Activated CD4-positive, alpha-beta memory T cell treated with anti-CD3 and anti-CD28 coated beads, Interleukin-2, amount 10 ng/mL, durations not matched to agents 7 days and 5 days (primary cell): Measurements from ENCODE around the gene F2RL3. TPM values are rescaled to one million over a fixed set of nuclear protein-coding genes. Genes with fewer than 3 reads are reported as not detected.

Experiments used
- CTCF ChIA-PET: fragments of 350-600 bp; sonication (Branson Sonifier 250); formaldehyde crosslinking; loops from one replicate; lab custom pipeline; 2021; ENCODE audit warnings: antibody characterized with exemption, inconsistent platforms; lab: Charles Lee
- POLR2A ChIA-PET: fragments of 350-600 bp; sonication (Branson Sonifier 250); formaldehyde crosslinking; loops from one replicate; lab custom pipeline; 2021; ENCODE audit warnings: antibody characterized with exemption; lab: Charles Lee
- DNase-seq: peaks from one replicate; pipeline ENCODE4 v3.0.0-alpha.2; 2020
- H3K27ac Mint-ChIP-seq: one replicate; pipeline ENCODE4 v1.8.0; 2021; ENCODE audit warnings: mild to moderate bottlenecking, mixed read lengths
- H3K27me3 Mint-ChIP-seq: one replicate; pipeline ENCODE4 v1.8.0; 2021; ENCODE audit warnings: mixed read lengths
- H3K36me3 Mint-ChIP-seq: one replicate; pipeline ENCODE4 v1.8.0; 2021; ENCODE audit warnings: low read depth, mixed read lengths
- H3K4me1 Mint-ChIP-seq: one replicate; pipeline ENCODE4 v1.8.0; 2021; ENCODE audit warnings: mixed read lengths
- H3K4me3 Mint-ChIP-seq: one replicate; pipeline ENCODE4 v1.8.0; 2021; ENCODE audit warnings: mild to moderate bottlenecking, mixed read lengths
- H3K9me3 Mint-ChIP-seq: one replicate; pipeline ENCODE4 v1.8.0; 2021; ENCODE audit warnings: mixed read lengths
- total RNA-seq, 2 experiments: library from RNA; stranded (reverse); gene quantifications; one replicate each; pipeline ENCODE4 v1.2.3, GENCODE V29; 2021

F2RL3 gene
- total RNA-seq, 2 experiments from 2014 or later = 0.08 to 0.13 TPM

DNA sequence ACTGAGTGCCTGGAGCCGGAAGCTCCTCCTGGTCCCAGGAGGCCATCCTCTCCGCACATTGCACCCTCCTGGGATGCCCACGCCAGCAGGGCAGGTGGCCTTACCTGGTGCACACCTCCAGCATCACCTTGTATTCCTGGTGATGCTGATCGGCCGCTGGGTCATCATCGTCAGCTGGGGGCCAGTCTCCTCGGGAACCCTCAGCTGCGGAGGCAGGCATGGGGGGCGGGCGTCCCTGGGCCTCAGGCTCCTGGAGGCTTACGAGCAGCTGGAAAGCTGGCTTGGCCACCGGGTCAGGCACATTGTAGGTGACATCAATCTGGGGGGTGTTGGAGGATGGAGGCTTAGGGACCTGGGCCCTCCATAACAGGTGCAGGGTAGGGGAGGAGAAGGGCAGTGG lies 13.7 kb downstream of the F2RL3 start:
- Mint-ChIP-seq H3K27me3 (peaks cover 7% of the 10 kb centered on the region), H3K36me3 (no peaks in the 10 kb centered on the region), H3K27ac (no peak overlapping the region), H3K4me1 (peaks cover 19% of the 10 kb centered on the region), H3K4me3 (no peak overlapping the region), H3K9me3 (no peaks in the 10 kb centered on the region)
- no peak for DNase-seq
- POLR2A ChIA-PET = no interaction called here
- CTCF ChIA-PET = no interaction called here

DNA sequence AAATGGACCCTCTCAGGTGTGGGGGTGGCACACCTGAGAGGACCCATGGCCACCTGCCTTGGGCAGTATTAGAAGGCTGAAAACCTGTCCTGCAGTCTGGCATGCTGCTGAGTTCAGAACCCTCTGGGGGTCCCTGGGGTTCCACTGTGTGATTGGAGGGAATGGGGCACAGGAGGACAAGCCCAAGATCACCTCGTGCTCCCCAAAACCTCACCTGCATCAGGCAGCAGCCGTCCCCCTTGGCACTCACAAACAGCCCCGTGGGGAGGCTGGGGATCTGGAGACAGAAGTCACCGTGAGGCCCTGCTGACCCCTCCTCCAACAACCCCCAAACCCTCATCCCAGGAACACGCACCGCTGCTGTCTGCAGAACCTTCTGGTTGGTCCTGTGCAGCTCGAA lies 14.5 kb downstream of the F2RL3 start:
- POLR2A ChIA-PET = no interaction called here
- CTCF ChIA-PET = no interaction called here
- no peak for DNase-seq
- no peak overlapping the region for H3K27ac Mint-ChIP-seq
- H3K4me1 Mint-ChIP-seq = peaks cover 16% of the 10 kb centered on the region
- no peaks in the 10 kb centered on the region for H3K36me3 Mint-ChIP-seq
- H3K9me3 Mint-ChIP-seq = no peaks in the 10 kb centered on the region
- peaks cover 6% of the 10 kb centered on the region for H3K27me3 Mint-ChIP-seq
- H3K4me3 Mint-ChIP-seq = no peak overlapping the region

DNA sequence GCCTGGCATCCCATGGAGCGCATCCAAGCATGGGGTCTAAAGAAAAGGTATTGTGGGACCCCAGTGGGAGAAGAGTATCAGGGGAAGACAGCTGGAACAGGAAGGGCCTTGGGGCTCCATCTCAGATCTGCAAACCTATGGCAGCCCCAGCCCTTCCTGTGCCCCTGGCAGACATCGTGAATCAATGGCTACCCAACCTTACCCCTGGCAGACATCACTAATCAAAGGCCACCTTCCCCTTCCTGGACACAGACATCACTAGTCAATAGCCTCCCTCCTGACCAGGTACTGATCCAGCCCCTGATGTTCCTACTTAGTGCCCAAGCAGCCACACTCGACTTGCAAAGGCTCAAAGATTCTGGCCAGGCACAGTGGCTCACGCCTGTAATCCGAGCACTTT lies 15.8 kb downstream of the F2RL3 start:
- CTCF ChIA-PET = no interaction called here
- Mint-ChIP-seq H3K9me3 (no peaks in the 10 kb centered on the region), H3K36me3 (no peaks in the 10 kb centered on the region), H3K4me3 (no peak overlapping the region), H3K4me1 (peaks cover 5% of the 10 kb centered on the region), H3K27me3 (no peaks in the 10 kb centered on the region), H3K27ac (no peak overlapping the region)
- POLR2A ChIA-PET = no interaction called here
- DNase-seq = no peak

DNA sequence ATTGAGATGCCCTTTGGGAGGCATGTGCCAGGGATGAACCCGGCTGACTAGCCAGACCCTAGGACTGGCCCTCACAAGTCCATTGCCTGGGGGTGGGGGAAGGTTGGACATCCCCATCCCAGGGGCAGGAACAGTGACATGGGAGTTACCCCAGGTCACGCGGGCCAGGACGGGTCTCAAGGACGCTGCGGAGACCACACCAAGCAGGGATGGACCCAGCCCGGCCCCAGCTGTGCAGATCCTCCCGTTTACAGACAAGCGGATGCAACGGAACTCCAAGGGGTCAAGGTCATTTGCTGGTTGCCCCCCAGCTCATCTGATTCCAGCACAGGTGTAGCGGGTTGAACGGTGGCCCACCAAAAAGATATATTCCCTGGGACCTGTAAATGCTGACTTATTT lies 20.0 kb downstream of the F2RL3 start:
- peaks cover 16% of the 10 kb centered on the region for H3K9me3 Mint-ChIP-seq
- peaks cover 2% of the 10 kb centered on the region for H3K36me3 Mint-ChIP-seq
- no peak for DNase-seq
- ChIA-PET POLR2A (no interaction called here), CTCF (interaction anchor here (0.7 kb wide), 1 partner anchor 137 kb away, joined by 4 read pairs; no protein-coding TSS in a partner anchor)
- H3K27ac Mint-ChIP-seq = no peak overlapping the region
- H3K4me3 Mint-ChIP-seq = no peak overlapping the region
- H3K4me1 Mint-ChIP-seq = no peaks in the 10 kb centered on the region
- H3K27me3 Mint-ChIP-seq = no peaks in the 10 kb centered on the region

DNA sequence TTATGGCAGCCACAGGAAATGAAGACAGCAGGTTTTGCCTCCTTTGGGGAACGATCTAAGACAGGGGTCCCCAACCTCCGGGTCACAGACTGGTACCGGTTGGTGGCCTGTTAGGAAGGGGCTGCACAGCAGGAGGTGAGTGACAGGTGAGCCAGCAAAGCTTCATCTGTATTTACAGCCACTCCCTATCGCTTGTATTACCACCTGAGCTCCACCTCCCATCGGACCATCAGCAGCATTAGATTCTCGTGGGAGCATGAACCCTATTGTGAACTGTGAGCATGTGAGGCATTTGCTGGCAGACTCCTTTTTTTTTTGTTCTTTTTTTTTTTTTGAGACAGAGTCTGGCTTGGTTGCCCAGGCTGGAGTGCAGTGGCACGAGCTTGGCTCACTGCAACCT lies 22.2 kb downstream of the F2RL3 start:
- H3K4me3 Mint-ChIP-seq = no peak overlapping the region
- H3K4me1 Mint-ChIP-seq = no peaks in the 10 kb centered on the region
- peaks cover 18% of the 10 kb centered on the region for H3K9me3 Mint-ChIP-seq
- DNase-seq = no peak
- no peak overlapping the region for H3K27ac Mint-ChIP-seq
- peaks cover 2% of the 10 kb centered on the region for H3K36me3 Mint-ChIP-seq
- CTCF ChIA-PET = no interaction called here
- POLR2A ChIA-PET = no interaction called here
- H3K27me3 Mint-ChIP-seq = no peaks in the 10 kb centered on the region

DNA sequence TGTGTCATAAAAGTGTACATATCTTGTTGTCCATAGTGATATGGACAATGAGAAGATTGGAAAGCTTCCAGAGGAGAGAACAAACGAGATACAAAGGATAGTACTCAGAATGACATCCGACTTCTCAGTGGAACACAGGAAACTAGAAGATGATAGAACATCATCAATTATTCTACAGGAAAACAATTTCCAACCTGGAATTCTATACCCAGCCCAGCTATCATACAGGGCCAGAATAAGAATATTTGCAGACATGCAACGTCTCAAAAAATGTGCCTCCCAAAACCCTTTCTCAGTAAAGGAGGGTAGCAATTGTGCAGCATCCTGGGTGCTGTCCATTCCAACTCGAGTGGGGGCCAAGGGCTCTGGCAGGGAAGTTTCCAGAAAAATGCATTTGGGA lies 24.0 kb downstream of the F2RL3 start:
- Mint-ChIP-seq H3K9me3 (peaks cover 18% of the 10 kb centered on the region), H3K27me3 (no peaks in the 10 kb centered on the region), H3K4me3 (no peak overlapping the region), H3K36me3 (peaks cover 2% of the 10 kb centered on the region), H3K4me1 (no peaks in the 10 kb centered on the region), H3K27ac (no peak overlapping the region)
- DNase-seq = no peak
- ChIA-PET CTCF (no interaction called here), POLR2A (no interaction called here)

DNA sequence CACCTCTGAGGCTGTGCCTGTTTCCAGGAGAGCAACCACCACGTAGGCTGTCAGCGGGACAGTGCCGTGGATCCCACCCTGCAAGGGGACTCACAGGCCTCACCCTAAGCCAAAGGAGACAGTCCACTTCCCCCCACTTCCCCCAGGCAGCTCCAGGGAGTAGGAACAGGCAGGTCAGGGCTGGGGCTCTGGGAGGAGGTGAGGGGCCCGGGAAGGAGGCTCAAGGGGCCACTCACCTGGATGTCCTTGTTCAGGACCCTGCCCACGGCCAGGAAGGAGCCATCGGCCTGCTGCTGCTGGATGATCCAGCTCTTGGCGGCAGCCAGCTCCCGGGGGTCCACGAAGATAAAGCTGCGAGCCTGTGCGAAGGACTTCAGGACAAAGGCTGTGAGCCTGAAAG lies 25.6 kb downstream of the F2RL3 start:
- peaks cover 18% of the 10 kb centered on the region for H3K9me3 Mint-ChIP-seq
- no peak overlapping the region for H3K4me3 Mint-ChIP-seq
- ChIA-PET CTCF (no interaction called here), POLR2A (no interaction called here)
- no peaks in the 10 kb centered on the region for H3K4me1 Mint-ChIP-seq
- no peaks in the 10 kb centered on the region for H3K27me3 Mint-ChIP-seq
- H3K36me3 Mint-ChIP-seq = peaks cover 2% of the 10 kb centered on the region
- no peak for DNase-seq
- no peak overlapping the region for H3K27ac Mint-ChIP-seq

DNA sequence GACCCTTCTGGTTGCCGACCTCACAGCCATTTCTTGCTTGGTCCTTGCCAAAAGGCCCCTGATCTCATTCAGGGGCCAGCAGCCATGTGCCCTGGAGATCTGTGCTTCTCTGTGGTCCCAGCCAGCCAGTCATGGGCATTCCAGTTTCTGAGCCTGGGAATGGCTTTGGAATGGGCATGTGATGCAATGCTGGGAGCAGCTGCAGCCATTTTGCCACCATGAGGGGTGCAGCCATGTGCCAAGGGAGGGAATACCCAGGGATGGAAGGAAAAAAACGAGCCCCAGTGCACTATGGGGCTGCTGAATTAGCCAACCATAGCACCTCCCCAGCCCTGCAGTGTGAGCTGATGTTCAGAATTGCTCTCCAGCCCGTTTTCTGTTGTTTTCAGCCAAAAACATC lies 26.3 kb downstream of the F2RL3 start:
- H3K9me3 Mint-ChIP-seq = peaks cover 21% of the 10 kb centered on the region
- no peak overlapping the region for H3K4me3 Mint-ChIP-seq
- ChIA-PET CTCF (no interaction called here), POLR2A (no interaction called here)
- H3K27me3 Mint-ChIP-seq = no peaks in the 10 kb centered on the region
- H3K27ac Mint-ChIP-seq = no peak overlapping the region
- no peak for DNase-seq
- peaks cover 2% of the 10 kb centered on the region for H3K36me3 Mint-ChIP-seq
- H3K4me1 Mint-ChIP-seq = no peaks in the 10 kb centered on the region

DNA sequence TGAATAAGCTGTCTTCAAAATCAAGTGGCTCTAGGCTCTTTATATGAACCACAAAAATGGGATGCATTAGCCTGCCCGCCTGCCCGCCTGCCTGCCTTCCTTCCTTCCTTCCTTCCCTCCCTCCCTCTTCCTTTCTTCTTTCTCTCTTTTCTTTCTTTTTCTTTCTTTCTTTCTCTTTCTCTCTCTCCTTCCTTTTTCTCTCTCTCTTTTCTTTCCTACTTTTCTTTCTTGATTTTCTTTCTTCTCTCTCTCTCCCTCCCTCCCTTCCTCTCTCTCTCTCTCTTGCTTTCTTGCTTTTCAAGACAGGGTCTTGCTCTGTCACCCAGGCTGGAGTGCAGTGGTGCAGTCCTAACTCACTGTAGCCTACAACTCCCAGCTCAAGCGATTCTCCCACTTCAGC lies 26.9 kb downstream of the F2RL3 start:
- Mint-ChIP-seq H3K27me3 (no peaks in the 10 kb centered on the region), H3K27ac (no peak overlapping the region)

DNA sequence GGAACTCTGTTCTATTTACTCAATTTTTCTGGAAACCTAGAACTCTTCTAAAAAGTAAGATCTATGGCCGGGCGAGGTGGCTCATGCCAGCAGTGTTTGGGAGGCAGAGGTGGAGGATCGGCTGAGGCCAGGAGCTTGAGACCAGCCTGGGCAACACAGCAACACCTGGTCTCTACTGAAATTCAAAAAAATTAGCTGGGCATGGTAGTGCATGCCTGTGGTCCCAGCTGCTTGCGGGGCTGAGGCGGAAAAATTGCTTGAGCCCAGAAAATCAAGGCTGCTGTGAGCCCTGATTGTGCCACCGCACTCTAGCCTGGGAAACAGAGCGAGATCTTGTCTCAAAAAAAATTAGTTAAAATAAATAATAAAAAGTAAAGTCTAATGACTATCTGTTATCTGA lies 28.6 kb downstream of the F2RL3 start:
- H3K4me3 Mint-ChIP-seq = no peak overlapping the region
- no peak for DNase-seq
- ChIA-PET CTCF (no interaction called here), POLR2A (no interaction called here)
- no peaks in the 10 kb centered on the region for H3K27me3 Mint-ChIP-seq
- no peak overlapping the region for H3K27ac Mint-ChIP-seq
- H3K4me1 Mint-ChIP-seq = no peaks in the 10 kb centered on the region
- H3K36me3 Mint-ChIP-seq = no peaks in the 10 kb centered on the region
- H3K9me3 Mint-ChIP-seq = peaks cover 16% of the 10 kb centered on the region

More for the DNA sequence above, 26.9 kb downstream of the F2RL3 start:
- Mint-ChIP-seq H3K36me3 (peaks cover 2% of the 10 kb centered on the region), H3K4me3 (no peak overlapping the region), H3K9me3 (peaks cover 21% of the 10 kb centered on the region), H3K4me1 (no peaks in the 10 kb centered on the region)
- POLR2A ChIA-PET = no interaction called here
- no peak for DNase-seq
- CTCF ChIA-PET = no interaction called here

DNA sequence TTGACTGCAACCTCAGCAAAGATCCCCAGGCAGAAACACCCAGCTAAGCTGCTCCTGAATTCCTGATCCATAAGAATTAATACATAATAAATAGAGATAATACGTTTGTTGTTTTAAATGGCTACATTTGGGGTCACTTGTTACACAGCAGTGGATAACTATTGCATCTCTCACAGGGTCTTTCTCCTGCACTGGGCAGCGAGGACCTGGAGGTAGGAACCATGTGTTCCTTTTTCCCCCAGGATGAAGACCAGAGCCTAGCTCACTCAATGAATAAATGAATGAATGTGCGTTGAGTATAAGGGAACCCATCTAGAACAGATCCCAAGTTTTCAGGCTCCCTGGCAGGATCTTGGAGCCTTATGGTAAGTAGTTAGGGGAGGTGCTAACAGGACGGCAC lies 30.7 kb downstream of the F2RL3 start:
- Mint-ChIP-seq H3K27me3 (no peaks in the 10 kb centered on the region), H3K27ac (no peak overlapping the region), H3K4me3 (no peak overlapping the region), H3K9me3 (peaks cover 2% of the 10 kb centered on the region), H3K36me3 (no peaks in the 10 kb centered on the region), H3K4me1 (no peaks in the 10 kb centered on the region)
- POLR2A ChIA-PET = no interaction called here
- no peak for DNase-seq
- CTCF ChIA-PET = no interaction called here

DNA sequence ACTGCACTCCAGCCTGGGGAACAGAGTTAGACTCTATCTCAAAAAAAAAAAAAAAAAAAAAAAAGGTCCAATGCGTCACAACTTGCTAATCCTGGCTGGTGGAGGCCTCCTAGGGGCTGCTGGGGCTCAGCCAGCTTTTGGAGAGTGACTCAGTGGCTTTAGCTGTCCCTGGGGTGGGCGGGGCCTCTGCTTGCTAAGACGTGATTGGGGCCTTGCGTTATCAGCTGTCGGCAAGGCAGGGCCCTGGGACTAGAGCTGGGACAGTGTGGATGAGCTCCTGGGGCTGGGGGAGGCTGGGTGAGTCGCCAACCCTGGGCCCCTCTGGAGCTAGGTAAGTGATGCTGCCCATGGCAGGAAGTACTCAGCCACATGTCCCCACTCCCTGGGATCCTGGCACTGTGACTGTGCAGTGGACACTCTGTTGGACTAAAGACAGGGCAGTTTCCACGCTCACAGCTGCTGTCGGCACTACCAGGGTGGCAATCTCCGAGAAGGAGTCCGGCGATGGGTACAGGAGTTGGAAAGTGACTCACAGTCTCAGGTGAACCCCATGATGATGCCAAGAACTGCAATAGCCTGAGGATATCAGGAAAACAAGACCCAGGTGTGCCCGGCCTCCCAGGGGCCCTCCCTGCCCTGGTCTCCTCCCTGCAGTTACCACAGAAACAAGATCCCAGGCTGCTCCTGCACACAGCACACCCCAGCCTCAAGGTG lies 32.2 kb downstream of the F2RL3 start:
- Mint-ChIP-seq H3K27ac (no peak overlapping the region), H3K9me3 (peaks cover 9% of the 10 kb centered on the region), H3K36me3 (no peaks in the 10 kb centered on the region), H3K4me1 (no peaks in the 10 kb centered on the region), H3K4me3 (no peak overlapping the region), H3K27me3 (no peaks in the 10 kb centered on the region)
- ChIA-PET POLR2A (no interaction called here), CTCF (no interaction called here)
- no peak for DNase-seq

DNA sequence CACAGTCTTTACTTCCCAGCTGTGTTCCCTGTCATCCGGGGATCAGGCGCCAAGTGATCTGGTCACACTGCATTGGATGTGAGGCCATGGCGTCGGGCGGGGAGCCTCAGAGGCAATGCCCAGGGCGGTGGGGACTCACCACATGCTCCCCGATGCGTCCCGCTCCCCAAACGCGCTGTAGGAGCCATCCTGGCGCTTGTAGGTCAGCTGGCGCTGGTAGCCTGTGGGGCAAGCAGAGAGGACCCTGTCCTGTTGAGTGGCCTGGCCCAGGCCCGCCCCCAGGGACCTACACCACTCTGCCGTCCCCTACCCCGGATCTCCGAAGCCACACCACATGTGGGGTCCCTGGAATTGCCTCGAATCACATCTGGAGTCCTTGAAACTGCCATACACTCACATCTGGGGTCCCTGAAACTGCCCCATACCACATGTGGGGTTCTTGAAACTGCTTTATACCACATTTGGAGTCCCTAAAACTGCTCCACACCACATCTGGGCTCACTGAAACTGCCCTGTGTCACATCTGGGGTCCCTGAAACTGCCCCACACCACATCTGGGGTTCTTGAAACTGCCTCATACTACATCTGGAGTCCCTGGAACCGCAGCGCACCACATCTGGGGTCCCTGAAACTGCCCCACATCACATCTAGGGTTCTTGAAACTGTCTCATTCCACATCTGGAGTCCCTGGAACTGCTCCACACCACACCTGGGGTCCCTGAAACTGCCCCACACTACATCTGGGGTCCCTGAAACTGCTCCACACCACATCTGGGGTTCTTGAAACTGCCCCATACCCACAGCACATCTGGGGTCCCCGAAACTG lies 33.2 kb downstream of the F2RL3 start:
- POLR2A ChIA-PET = no interaction called here
- Mint-ChIP-seq H3K27me3 (no peaks in the 10 kb centered on the region), H3K4me3 (no peak overlapping the region), H3K4me1 (no peaks in the 10 kb centered on the region), H3K27ac (no peak overlapping the region), H3K36me3 (no peaks in the 10 kb centered on the region), H3K9me3 (peaks cover 16% of the 10 kb centered on the region)
- no peak for DNase-seq
- CTCF ChIA-PET = no interaction called here

DNA sequence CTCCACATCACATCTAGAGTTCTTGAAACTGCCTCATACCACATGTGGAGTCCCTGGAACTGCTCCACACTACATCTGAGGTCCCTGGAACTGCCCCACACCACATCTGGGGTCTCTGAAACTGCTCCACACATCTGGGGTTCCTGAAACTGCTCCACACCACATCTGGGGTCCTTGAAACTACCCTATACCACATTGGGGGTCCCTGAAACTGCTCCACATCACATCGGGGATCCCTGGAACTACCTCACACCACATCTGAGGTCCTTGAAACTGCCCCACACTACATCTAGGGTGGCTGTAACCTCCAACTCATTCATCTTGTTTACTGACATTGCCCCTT lies 33.8 kb downstream of the F2RL3 start:
- POLR2A ChIA-PET = no interaction called here
- CTCF ChIA-PET = no interaction called here

More for the DNA sequence above, 33.8 kb downstream of the F2RL3 start:
- H3K9me3 Mint-ChIP-seq = peaks cover 16% of the 10 kb centered on the region
- H3K4me3 Mint-ChIP-seq = no peak overlapping the region
- no peaks in the 10 kb centered on the region for H3K36me3 Mint-ChIP-seq
- H3K27ac Mint-ChIP-seq = no peak overlapping the region
- no peak for DNase-seq
- H3K4me1 Mint-ChIP-seq = no peaks in the 10 kb centered on the region
- no peaks in the 10 kb centered on the region for H3K27me3 Mint-ChIP-seq
